ENCODE measurements around the gene SLC16A9. TPM values are rescaled to one million over a fixed set of nuclear protein-coding genes. Genes with fewer than 3 reads are reported as not detected.
A peak's percentile ranks its signal among the peaks of the same experiment; 100 is the strongest.

SLC16A9 gene
- total and polyA plus RNA-seq, 10 donors = 2.1 to 58.9 (median 27.0) TPM

DNA sequence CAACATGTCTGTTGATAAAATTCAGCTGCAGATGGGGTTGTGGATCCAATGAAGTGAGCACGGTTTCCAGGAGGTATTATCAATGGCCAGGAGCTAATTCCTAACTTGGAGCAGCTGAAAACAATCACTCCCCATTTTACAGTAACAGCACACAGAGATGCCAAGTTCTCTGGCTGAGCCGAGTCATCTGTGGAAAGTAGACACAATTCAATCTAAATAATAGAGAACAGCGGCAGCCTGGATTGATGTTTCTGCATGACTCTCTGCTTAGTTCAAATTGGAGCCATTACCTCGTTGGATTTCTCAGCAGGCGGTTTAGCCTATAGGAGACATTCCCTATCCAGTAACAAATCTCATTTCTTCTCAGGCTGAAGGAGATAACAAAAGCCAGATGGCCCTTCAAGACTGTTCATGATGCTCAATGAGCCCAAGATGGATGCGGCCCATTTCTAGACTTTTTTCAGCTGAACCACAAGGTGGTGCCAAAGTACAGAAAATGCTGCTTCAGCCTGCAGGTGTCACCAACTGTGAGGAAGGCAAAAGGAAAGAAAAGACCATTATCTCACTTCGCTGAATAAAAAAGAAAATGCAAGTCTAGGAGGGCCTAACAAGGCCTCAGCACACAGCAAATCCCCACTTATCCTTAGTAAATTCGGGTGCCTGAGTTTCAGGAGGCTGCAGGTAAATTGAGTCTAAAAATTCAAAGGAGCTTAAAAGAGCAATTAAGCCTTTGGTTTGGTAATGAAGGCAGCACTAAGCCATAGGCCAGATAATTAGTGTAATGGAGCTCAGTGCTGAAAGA lies 83.7 kb downstream of the SLC16A9 start:
- intact Hi-C loops (cut with DNase I; ENCODE audit: low total_unique reads) = loop anchor here (5.0 to 10.0 kb wide), 2 partner anchors 181 to 409 kb away; no protein-coding TSS in a partner anchor
- DNase-seq = no peak
- H3K4me3 ChIP-seq = no peak overlapping the region
- no peaks in the 10 kb centered on the region for H3K9me3 ChIP-seq
- no peaks in the 10 kb centered on the region for H3K27me3 ChIP-seq (replicated peaks in 1 of 7)
- no peaks in the 10 kb centered on the region for H3K36me3 ChIP-seq
- WGBS, 5 donors = 30 to 34% (median 31%) methylated on average over 8 of the region's 8 CpGs
- H3K4me1 ChIP-seq = peaks cover 0 to 7% (median 7%) of the 10 kb centered on the region in 6 donors
- TF ChIP-seq CTCF (IDR thresholded peaks at IDR 0.05 in 8 of 11, conservative IDR thresholded peaks at IDR 0.05 in 3 of 11) (peak; percentile 72 to 92 (median 80)), POLR2A (IDR thresholded peaks at IDR 0.05) (no peak)
- H3K27ac ChIP-seq = no peak overlapping the region

GRCh38 chr10:59624951-59625350 lies 84.7 kb downstream of the SLC16A9 start:
- no peaks in the 10 kb centered on the region for H3K27me3 ChIP-seq (replicated peaks in 1 of 7)
- H3K4me1 ChIP-seq = peaks cover 0 to 7% (median 7%) of the 10 kb centered on the region in 6 donors
- no peaks in the 10 kb centered on the region for H3K36me3 ChIP-seq
- no peak overlapping the region for H3K27ac ChIP-seq
- intact Hi-C loops (cut with DNase I; ENCODE audit: low total_unique reads) = loop anchor here (5.0 to 10.0 kb wide), 3 partner anchors 182 to 410 kb away; no protein-coding TSS in a partner anchor
- H3K4me3 ChIP-seq = no peak overlapping the region
- H3K9me3 ChIP-seq = no peaks in the 10 kb centered on the region
- TF ChIP-seq POLR2AphosphoS5 (IDR thresholded peaks at IDR 0.05) (no peak), CTCF (IDR thresholded peaks at IDR 0.05 in 8 of 11, conservative IDR thresholded peaks at IDR 0.05 in 3 of 11) (no peak), POLR2A (IDR thresholded peaks at IDR 0.05) (no peak)
- no peak for DNase-seq
- WGBS, 5 donors = 82 to 90% (median 87%) methylated on average over 8 of the region's 8 CpGs

- H3K4me3 ChIP-seq = no peak overlapping the region
- no peaks in the 10 kb centered on the region for H3K36me3 ChIP-seq
- no peak for DNase-seq
- WGBS, 5 donors = 89 to 94% (median 92%) methylated on average over 3 of the region's 3 CpGs
- TF ChIP-seq POLR2AphosphoS5 (IDR thresholded peaks at IDR 0.05) = no peak
- TF ChIP-seq CTCF (IDR thresholded peaks at IDR 0.05 in 8 of 11, conservative IDR thresholded peaks at IDR 0.05 in 3 of 11) = no peak
- TF ChIP-seq POLR2A (IDR thresholded peaks at IDR 0.05) = no peak
- peaks cover 0 to 7% (median 7%) of the 10 kb centered on the region in 6 donors for H3K4me1 ChIP-seq
- intact Hi-C loops (cut with DNase I; ENCODE audit: low total_unique reads) = loop anchor here (5.0 to 10.0 kb wide), 2 partner anchors 382 to 411 kb away; no protein-coding TSS in a partner anchor
- no peaks in the 10 kb centered on the region for H3K27me3 ChIP-seq (replicated peaks in 1 of 7)
- H3K9me3 ChIP-seq = no peaks in the 10 kb centered on the region
- H3K27ac ChIP-seq = no peak overlapping the region
Measured at GRCh38 chr10:59624136-59624535, 85.5 kb downstream of the SLC16A9 start.

All from spleen (tissue), 11 donors.